ENCODE measurements around the gene MYO1D.

GRCh38 chr17:32477220-32477619, 399.7 kb downstream of the MYO1D start:
- TF ChIP-seq CTCF (IDR thresholded peaks at IDR 0.05) (no peak), POLR2AphosphoS5 (IDR thresholded peaks at IDR 0.05) (no peak), POLR2A (IDR thresholded peaks at IDR 0.05) (no peak)
